ENCODE data around the gene TMEM220.

DNA sequence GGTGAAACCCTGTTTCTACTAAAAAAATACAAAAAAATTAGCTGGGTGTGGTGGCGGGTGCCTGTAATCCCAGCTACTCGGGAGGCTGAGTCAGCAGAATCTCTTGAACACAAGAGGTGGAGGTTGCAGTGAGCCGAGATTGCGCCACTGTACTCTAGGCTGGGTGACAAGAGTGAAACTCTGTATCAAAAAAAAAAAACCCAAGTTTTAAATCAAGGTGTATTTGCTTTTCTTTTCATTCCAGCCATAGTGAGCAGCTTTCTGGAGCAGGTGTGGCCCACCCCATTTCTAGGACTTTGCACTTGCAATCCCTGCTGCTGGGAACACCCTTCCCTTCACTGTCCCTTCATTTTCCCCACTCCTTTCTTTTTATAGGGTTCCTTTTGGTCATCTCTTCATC, 45.2 kb upstream of the TMEM220 start:
- no peak for TF ChIP-seq EP300 (IDR thresholded peaks at IDR 0.05; ENCODE audit: borderline replicate concordance)
- no peak for TF ChIP-seq RAD21 (IDR thresholded peaks at IDR 0.05; ENCODE audit: low read depth)
- no peak for TF ChIP-seq YY1 (IDR thresholded peaks at IDR 0.05; ENCODE audit: low read depth)
- TF ChIP-seq TAF1 (IDR thresholded peaks at IDR 0.05; ENCODE audit: low read depth): no peak
